Neuronal stem cell (in vitro differentiated cells): ENCODE measurements around the gene SNX3.
A peak's percentile ranks its signal among the peaks of the same experiment; 100 is the strongest.

Experiments
- DNase-seq: peaks from one replicate; pipeline ENCODE4 v3.0.0-alpha.2; 2013; ENCODE audit warnings: low spot score
- H2AFZ ChIP-seq: one replicate; pipeline ENCODE4 v1.6.1; 2013; ENCODE audit warnings: mild to moderate bottlenecking, low read length, inconsistent platforms
- H2AK5ac ChIP-seq: 2 replicates; pipeline ENCODE4 v1.6.1; 2013; ENCODE audit warnings: low read depth, mild to moderate bottlenecking, inconsistent platforms, low read length, moderate library complexity, mixed read lengths
- H2BK120ac ChIP-seq: 2 replicates; pipeline ENCODE4 v1.6.1; 2013; ENCODE audit warnings: low read depth, mild to moderate bottlenecking, inconsistent platforms, low read length, moderate library complexity, mixed read lengths
- H2BK12ac ChIP-seq: one replicate; pipeline ENCODE4 v1.6.1; 2013; ENCODE audit warnings: low read length, inconsistent platforms
- H2BK15ac ChIP-seq: 2 replicates; pipeline ENCODE4 v1.6.1; 2013; ENCODE audit warnings: mild to moderate bottlenecking, low read length, inconsistent platforms, mixed read lengths
- H2BK5ac ChIP-seq: one replicate; pipeline ENCODE4 v1.6.1; 2013; ENCODE audit warnings: inconsistent platforms, mild to moderate bottlenecking, low read length, moderate library complexity
- H3K14ac ChIP-seq: one replicate; pipeline ENCODE4 v1.6.1; 2013; ENCODE audit warnings: low read length, inconsistent platforms
- H3K18ac ChIP-seq: 2 replicates; pipeline ENCODE4 v1.6.1; 2013; ENCODE audit warnings: low read length, inconsistent platforms
- H3K23ac ChIP-seq: 2 replicates; pipeline ENCODE4 v1.6.1; 2013; ENCODE audit warnings: low read depth, mild to moderate bottlenecking, mixed read lengths, low read length, inconsistent platforms; ENCODE audit not compliant: poor library complexity
- H3K27ac ChIP-seq: replicated peaks from 3 replicates; pipeline ENCODE4 v1.5.1; 2013; ENCODE audit warnings: low read length, inconsistent platforms
- H3K27me3 ChIP-seq, 3 experiments: 2 replicates each; pipeline ENCODE4 v1.6.1; 2013; ENCODE audit warnings: low read length in 3 of 3, mild to moderate bottlenecking in 2 of 3, inconsistent platforms in 1 of 3, low read depth in 1 of 3, mixed read lengths in 1 of 3, moderate library complexity in 1 of 3; ENCODE audit not compliant: control insufficient read depth in 3 of 3, insufficient read depth in 3 of 3
- H3K36me3 ChIP-seq, 2 donors: replicated peaks in 1 of 2; 2 replicates each; pipeline ENCODE4 v1.6.1; 2013; ENCODE audit warnings: low read length in 2 of 2; ENCODE audit not compliant: control insufficient read depth in 2 of 2, insufficient read depth in 2 of 2
- H3K4ac ChIP-seq: 2 replicates; pipeline ENCODE4 v1.6.1; 2013; ENCODE audit warnings: inconsistent platforms, mild to moderate bottlenecking, low read length, moderate library complexity
- H3K4me1 ChIP-seq, 2 donors: 1 replicate in 1 of 2; 2 replicates in 1 of 2; pipeline ENCODE4 v1.6.1; 2013; ENCODE audit warnings: low read length in 2 of 2, low read depth in 1 of 2; ENCODE audit not compliant: control insufficient read depth in 2 of 2, insufficient read depth in 1 of 2
- H3K4me2 ChIP-seq: one replicate; pipeline ENCODE4 v1.6.1; 2013; ENCODE audit warnings: mild to moderate bottlenecking, low read length, inconsistent platforms; ENCODE audit not compliant: insufficient read depth, poor library complexity, severe bottlenecking
- H3K4me3 ChIP-seq, 2 donors: 2 replicates each; pipeline ENCODE4 v1.5.1; 2013; ENCODE audit warnings: low read length in 2 of 2, mild to moderate bottlenecking in 2 of 2, inconsistent platforms in 1 of 2, moderate library complexity in 1 of 2
- H3K79me1 ChIP-seq: one replicate; pipeline ENCODE4 v1.6.1; 2013; ENCODE audit warnings: low read depth, mild to moderate bottlenecking, inconsistent platforms, low read length, moderate library complexity
- H3K9ac ChIP-seq: one replicate; pipeline ENCODE4 v1.6.1; 2013; ENCODE audit warnings: mild to moderate bottlenecking, low read depth, low read length, inconsistent platforms; ENCODE audit not compliant: poor library complexity
- H3K9me3 ChIP-seq, 2 donors: replicated peaks in 1 of 2; 2 replicates each; pipeline versions ENCODE3 to v1.6.1; 2013; ENCODE audit warnings: low read length in 2 of 2, mild to moderate bottlenecking in 2 of 2, inconsistent platforms in 1 of 2, low read depth in 1 of 2, mixed read lengths in 1 of 2, moderate library complexity in 1 of 2; ENCODE audit not compliant: control insufficient read depth in 2 of 2, insufficient read depth in 1 of 2
- H4K8ac ChIP-seq: one replicate; pipeline ENCODE4 v1.6.1; 2013; ENCODE audit warnings: low read depth, mild to moderate bottlenecking, inconsistent platforms, low read length, moderate library complexity
- H4K91ac ChIP-seq: one replicate; pipeline ENCODE4 v1.6.1; 2013; ENCODE audit warnings: low read length, low read depth, mild to moderate bottlenecking, inconsistent platforms; ENCODE audit not compliant: poor library complexity
- WGBS, 2 donors: extraction: QIAGEN DNeasy Blood & Tissue Kit; methylation state at CpG; one replicate each; pipeline ENCODE4 v1.1.7; 2013; ENCODE audit warnings: missing lambda C conversion rate in 2 of 2, mixed read lengths in 1 of 2; ENCODE audit not compliant: insufficient read length in 2 of 2, insufficient replicate concordance in 1 of 2; ENCODE audit errors: extremely low coverage in 2 of 2; 5-methylcytosine and 5-hydroxymethylcytosine counted together

Gene SNX3

DNA sequence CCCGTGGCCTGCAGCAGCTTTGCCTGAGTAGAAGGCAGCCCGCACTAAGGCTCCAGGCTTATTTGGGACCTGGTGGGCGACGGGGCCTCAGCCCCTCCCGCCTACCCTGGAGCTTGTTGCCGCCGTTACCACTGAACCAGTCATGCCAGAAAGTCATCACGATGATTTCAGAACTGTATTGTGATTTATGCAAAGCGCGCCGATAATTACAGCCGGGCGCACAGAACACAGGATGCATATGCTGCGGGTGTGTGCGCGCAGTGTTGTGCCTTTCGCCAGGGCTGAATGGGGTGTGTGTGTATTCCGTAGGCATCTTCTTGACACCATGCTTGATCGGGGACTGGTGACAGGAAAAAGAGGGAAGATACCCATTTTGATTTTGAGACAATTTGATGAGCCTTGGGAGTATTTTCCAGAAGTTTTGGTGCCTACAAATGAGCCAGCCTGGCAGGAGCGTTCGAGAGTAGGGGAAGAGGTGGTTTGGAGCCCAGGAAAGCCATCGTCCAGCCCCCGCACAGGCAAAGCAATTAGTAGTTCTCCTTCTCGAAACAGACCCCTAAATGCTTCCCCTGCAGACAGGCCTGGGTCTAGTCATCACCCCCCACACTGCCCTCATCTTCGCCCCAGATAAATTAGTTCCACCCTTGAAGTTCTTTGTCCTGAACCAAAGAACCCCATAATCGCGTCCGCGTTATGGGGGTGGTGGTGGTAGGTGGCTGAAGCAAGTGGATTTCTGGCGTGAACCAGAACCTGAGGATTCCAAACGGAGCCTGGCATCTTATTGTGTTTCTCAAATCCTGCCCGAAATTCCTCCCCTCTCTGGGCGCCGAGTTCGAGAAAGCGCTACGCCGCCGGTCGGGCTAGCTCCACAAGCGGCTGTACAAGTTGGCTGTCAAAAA, 96.9 kb downstream of the SNX3 start:
- no peak overlapping the region for H2BK120ac ChIP-seq
- H3K23ac ChIP-seq = no peak overlapping the region
- H4K91ac ChIP-seq = no peak overlapping the region
- no peaks in the 10 kb centered on the region for H3K36me3 ChIP-seq
- peak overlapping the region; percentile 54 for H3K18ac ChIP-seq
- peaks cover 34 to 44% of the 10 kb centered on the region in 2 donors for H3K4me1 ChIP-seq
- WGBS, 2 donors = no CpG with 5 or more reads among the region's 41 CpGs
- H2BK5ac ChIP-seq = peak overlapping the region; percentile 27
- H2AFZ ChIP-seq = no peak overlapping the region
- peaks cover 49 to 100% (median 81%) of the 10 kb centered on the region in 3 experiments for H3K27me3 ChIP-seq
- H3K14ac ChIP-seq = peak overlapping the region; percentile 32
- H2BK15ac ChIP-seq = peak overlapping the region; percentile 50
- H3K27ac ChIP-seq = no peak overlapping the region
- H3K9ac ChIP-seq = no peak overlapping the region
- no peak overlapping the region for H3K4ac ChIP-seq
- H3K79me1 ChIP-seq = no peaks in the 10 kb centered on the region
- H3K9me3 ChIP-seq = no peaks in the 10 kb centered on the region
- H2AK5ac ChIP-seq = peak overlapping the region; percentile 83
- H4K8ac ChIP-seq = no peak overlapping the region
- DNase-seq = no peak
- H3K4me2 ChIP-seq = peak overlapping the region; percentile 55
- no peak overlapping the region for H3K4me3 ChIP-seq
- no peak overlapping the region for H2BK12ac ChIP-seq

- no peak overlapping the region for H2AFZ ChIP-seq
- no peak overlapping the region for H3K4ac ChIP-seq
- no peak overlapping the region for H3K4me2 ChIP-seq
- no peak overlapping the region for H3K9ac ChIP-seq
- H3K4me3 ChIP-seq = no peak overlapping the region
- H2BK5ac ChIP-seq = no peak overlapping the region
- no peaks in the 10 kb centered on the region for H3K36me3 ChIP-seq
- no peak overlapping the region for H2BK12ac ChIP-seq
- H3K18ac ChIP-seq = no peak overlapping the region
- H3K27me3 ChIP-seq = peaks cover 46 to 100% (median 74%) of the 10 kb centered on the region in 3 experiments
- no peak overlapping the region for H3K23ac ChIP-seq
- no peak overlapping the region for H3K14ac ChIP-seq
- whole genome bisulfite sequencing, 2 donors = no CpG with 5 or more reads among the region's 6 CpGs
- H3K79me1 ChIP-seq = no peaks in the 10 kb centered on the region
- H2AK5ac ChIP-seq = no peak overlapping the region
- H3K27ac ChIP-seq = no peak overlapping the region
- H3K9me3 ChIP-seq = no peaks in the 10 kb centered on the region
- no peak for DNase-seq
- H3K4me1 ChIP-seq = peaks cover 35 to 41% of the 10 kb centered on the region in 2 donors
- H2BK120ac ChIP-seq = no peak overlapping the region
- no peak overlapping the region for H4K91ac ChIP-seq
- no peak overlapping the region for H4K8ac ChIP-seq
- H2BK15ac ChIP-seq = no peak overlapping the region
These were observed 97.6 kb downstream of the SNX3 start for GRCh38 chr6:108163267-108163643.

DNA sequence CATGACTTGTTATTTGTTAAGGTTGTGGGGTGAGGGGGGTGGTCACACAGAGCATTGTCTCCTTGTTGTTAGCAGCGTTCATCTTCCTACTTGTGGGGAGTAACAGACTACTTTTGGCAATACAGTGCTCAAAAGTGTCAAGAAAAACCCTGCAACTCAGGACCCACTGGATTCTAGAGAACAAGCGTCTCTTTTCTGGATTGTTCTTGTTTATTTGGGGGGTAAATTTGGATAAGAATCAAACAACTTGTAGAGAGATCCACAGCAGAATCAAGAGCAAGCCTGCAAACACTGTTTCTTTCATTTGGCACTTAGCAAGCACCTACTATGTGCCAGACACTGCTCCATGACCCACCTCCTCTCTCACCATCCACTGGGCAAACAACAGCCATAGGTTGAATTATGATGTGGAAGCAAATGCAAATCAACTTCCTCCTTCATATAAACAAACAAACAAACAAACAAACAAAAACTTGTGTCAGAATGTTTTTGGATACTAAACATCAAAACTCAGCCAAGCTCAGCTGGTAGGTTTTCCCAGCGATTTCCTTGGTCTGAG, 99.0 kb downstream of the SNX3 start:
- Histone ChIP-seq H3K23ac (no peak overlapping the region), H2BK120ac (no peak overlapping the region), H3K9ac (no peak overlapping the region), H3K36me3 (no peaks in the 10 kb centered on the region), H4K8ac (no peak overlapping the region), H3K4me1 (peaks cover 29 to 34% of the 10 kb centered on the region in 2 donors), H3K4ac (no peak overlapping the region), H2BK12ac (no peak overlapping the region), H3K27ac (no peak overlapping the region), H2AK5ac (no peak overlapping the region), H3K27me3 (peaks cover 42 to 100% (median 60%) of the 10 kb centered on the region in 3 experiments), H3K4me3 (no peak overlapping the region), H3K14ac (no peak overlapping the region), H2AFZ (no peak overlapping the region), H3K79me1 (no peaks in the 10 kb centered on the region), H3K4me2 (no peak overlapping the region), H3K9me3 (no peaks in the 10 kb centered on the region), H4K91ac (no peak overlapping the region), H3K18ac (no peak overlapping the region), H2BK15ac (no peak overlapping the region), H2BK5ac (no peak overlapping the region)
- no peak for DNase-seq
- WGBS, 2 donors = no CpG with 5 or more reads among the region's 3 CpGs
